Adrenal gland (tissue), 5 donors: ENCODE data around the gene UNC79.
"Not testable (repeated sequence)": the region's sequence is repeated elsewhere in the genome, so short reads cannot be mapped to it uniquely, and the experiment has no call there.

ENCODE experiments used
- POLR2A ChIP-seq, 2 donors: fragments of 450-650 bp; IDR thresholded peaks; one replicate each; pipeline ENCODE4 v1.6.1; 2017; ENCODE audit warnings: antibody characterized with exemption in 2 of 2, mild to moderate bottlenecking in 2 of 2, moderate library complexity in 1 of 2
- TF ChIP-seq, protein P1 (sequence below), 6 experiments: fragments of 450-650 bp in 4 of 6; fragments of 200-600 bp in 2 of 6; sonication (generic) in 1 of 6; IDR thresholded peaks; 1 replicate in 5 of 6; 2 replicates in 1 of 6; pipeline versions ENCODE4 v1.5.1 to v1.8.0; 2016 to 2021; ENCODE audit warnings: antibody characterized with exemption in 6 of 6, mild to moderate bottlenecking in 2 of 6, moderate library complexity in 1 of 6
- donor health status: DM: no; HTN: no; CAD: no.

DNA sequence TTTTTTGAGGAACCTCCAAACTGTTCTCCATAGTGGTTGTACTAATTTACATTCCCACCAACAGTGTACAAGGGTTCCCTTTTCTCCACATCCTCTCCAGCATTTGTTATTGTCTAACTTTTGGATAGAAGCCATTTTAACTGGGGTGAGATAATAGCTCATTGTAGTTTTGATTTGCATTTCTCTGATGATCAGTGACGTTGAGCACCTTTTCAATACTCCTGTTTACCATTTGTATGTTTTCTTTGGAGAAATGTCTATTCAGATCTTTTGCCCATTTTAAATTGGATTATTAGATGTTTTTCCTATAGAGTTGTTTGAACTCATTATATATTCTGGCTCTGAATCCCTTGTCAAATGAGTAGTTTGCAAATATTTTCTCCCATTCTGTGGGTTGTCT lies 46.5 kb upstream of the UNC79 start:
- TF ChIP-seq, protein P1, sequence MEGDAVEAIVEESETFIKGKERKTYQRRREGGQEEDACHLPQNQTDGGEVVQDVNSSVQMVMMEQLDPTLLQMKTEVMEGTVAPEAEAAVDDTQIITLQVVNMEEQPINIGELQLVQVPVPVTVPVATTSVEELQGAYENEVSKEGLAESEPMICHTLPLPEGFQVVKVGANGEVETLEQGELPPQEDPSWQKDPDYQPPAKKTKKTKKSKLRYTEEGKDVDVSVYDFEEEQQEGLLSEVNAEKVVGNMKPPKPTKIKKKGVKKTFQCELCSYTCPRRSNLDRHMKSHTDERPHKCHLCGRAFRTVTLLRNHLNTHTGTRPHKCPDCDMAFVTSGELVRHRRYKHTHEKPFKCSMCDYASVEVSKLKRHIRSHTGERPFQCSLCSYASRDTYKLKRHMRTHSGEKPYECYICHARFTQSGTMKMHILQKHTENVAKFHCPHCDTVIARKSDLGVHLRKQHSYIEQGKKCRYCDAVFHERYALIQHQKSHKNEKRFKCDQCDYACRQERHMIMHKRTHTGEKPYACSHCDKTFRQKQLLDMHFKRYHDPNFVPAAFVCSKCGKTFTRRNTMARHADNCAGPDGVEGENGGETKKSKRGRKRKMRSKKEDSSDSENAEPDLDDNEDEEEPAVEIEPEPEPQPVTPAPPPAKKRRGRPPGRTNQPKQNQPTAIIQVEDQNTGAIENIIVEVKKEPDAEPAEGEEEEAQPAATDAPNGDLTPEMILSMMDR (IDR thresholded peaks at IDR 0.05): not testable (repeated sequence)
- TF ChIP-seq POLR2A (IDR thresholded peaks at IDR 0.05): not testable (repeated sequence)
